Measurements from ENCODE around the gene FBXL14. TPM values are rescaled to one million over a fixed set of nuclear protein-coding genes. Genes with fewer than 3 reads are reported as not detected.

Gene FBXL14
- total RNA-seq, 1 donor from 2014 or later: 33.7 TPM

- no peak for TF ChIP-seq CTCF (conservative IDR thresholded peaks at IDR 0.05)
- Mint-ChIP-seq H3K4me1 (peaks cover 46% of the 10 kb centered on the region), H3K36me3 (ENCODE audit: low read depth) (peaks cover 6% of the 10 kb centered on the region), H3K9me3 (no peaks in the 10 kb centered on the region), H3K27ac (ENCODE audit: unreplicated experiment) (peak overlapping the region; percentile 64), H3K4me3 (peak overlapping the region; percentile 87), H3K27me3 (ENCODE audit: low read depth) (peaks cover 6% of the 10 kb centered on the region)
- no peak for DNase-seq (ENCODE audit: low read depth, low spot score)
Observed at GRCh38 chr12:1595690-1596347, 1.4 kb upstream of the FBXL14 start.

DNA sequence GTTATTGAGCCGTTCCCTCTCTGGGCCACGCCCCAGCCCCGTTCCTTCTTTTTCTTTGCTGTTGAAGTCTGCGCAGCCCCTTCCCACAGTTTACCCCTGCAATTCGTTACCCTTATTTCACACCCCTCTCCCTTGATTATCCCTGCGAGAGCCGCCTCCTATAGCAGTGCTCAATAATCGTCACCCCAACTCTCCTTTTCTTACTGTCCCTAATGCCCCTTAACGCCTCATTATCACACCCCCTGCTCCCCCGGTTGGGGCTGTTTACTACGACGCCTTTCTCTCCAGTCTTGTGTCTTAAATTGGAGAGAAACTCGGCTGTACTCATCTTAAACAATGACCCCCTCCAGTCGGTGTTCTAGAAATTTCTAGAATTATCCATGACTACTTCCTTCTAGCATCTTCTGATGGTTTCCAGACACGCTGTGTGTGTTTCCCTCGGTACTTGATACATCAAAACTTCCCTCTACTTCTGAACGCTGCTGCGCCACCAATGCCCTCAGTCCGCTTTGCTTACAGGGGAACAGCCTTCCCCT lies 713 bp upstream of the FBXL14 start:
- H3K36me3 Mint-ChIP-seq (ENCODE audit: low read depth): peaks cover 6% of the 10 kb centered on the region
- no peak for TF ChIP-seq CTCF (conservative IDR thresholded peaks at IDR 0.05)
- H3K27me3 Mint-ChIP-seq (ENCODE audit: low read depth): peaks cover 6% of the 10 kb centered on the region
- H3K9me3 Mint-ChIP-seq: no peaks in the 10 kb centered on the region
- H3K4me1 Mint-ChIP-seq: peaks cover 53% of the 10 kb centered on the region
- H3K4me3 Mint-ChIP-seq: peak overlapping the region; percentile 87
- peak overlapping the region; percentile 64 for H3K27ac Mint-ChIP-seq (ENCODE audit: unreplicated experiment)
- no peak for DNase-seq (ENCODE audit: low read depth, low spot score)

GRCh38 chr12:1594006-1594260 lies 448 bp downstream of the FBXL14 start:
- peaks cover 6% of the 10 kb centered on the region for H3K36me3 Mint-ChIP-seq (ENCODE audit: low read depth)
- H3K4me1 Mint-ChIP-seq: peaks cover 62% of the 10 kb centered on the region
- TF ChIP-seq CTCF (conservative IDR thresholded peaks at IDR 0.05): no peak
- no peaks in the 10 kb centered on the region for H3K9me3 Mint-ChIP-seq
- DNase-seq (ENCODE audit: low read depth, low spot score): no peak
- peaks cover 6% of the 10 kb centered on the region for H3K27me3 Mint-ChIP-seq (ENCODE audit: low read depth)
- H3K27ac Mint-ChIP-seq (ENCODE audit: unreplicated experiment): no peak overlapping the region
- no peak overlapping the region for H3K4me3 Mint-ChIP-seq

DNA sequence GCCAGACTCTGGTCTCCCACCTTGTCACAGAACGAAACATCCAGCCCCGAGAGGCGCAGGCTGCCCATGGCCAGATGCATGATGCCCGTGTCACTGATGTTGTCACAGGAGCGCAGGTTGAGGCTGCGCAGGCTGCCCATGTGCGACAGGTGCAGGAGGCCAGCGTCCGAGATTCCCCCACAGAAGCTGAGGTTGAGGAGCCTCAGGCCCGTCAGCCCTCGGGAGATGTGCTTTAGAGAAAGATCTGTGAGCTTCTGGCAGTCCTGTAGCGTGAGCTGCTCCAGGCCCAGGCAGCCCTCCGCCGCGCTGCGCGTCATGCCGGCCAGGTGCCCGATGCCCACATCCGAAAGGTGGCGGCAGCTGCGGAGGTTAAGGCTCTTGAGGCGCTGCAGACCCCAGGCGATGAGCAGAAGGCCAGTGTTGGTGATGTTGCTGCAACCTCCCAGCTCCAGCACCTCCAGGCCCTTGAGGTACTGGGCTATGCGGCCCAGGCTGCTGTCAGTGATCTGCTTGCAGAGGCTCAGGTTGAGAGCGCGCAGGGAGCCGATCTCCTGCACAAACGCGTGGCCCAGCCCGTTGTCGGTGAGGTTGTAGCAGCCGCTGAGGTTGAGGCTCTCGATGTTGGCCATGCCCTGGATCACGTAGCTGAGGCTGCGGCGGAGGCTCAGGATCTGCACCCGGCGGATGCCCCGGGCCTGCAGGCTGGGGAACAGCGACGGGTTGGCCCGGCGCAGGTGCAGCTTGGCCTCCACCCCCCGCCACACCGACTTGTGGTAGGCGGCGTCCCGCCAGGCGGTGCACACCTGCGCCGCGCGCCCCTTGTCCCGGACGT lies 991 bp downstream of the FBXL14 start:
- peaks cover 6% of the 10 kb centered on the region for H3K27me3 Mint-ChIP-seq (ENCODE audit: low read depth)
- no peak for TF ChIP-seq CTCF (conservative IDR thresholded peaks at IDR 0.05)
- peak overlapping the region; percentile 76 for H3K27ac Mint-ChIP-seq (ENCODE audit: unreplicated experiment)
- no peak for DNase-seq (ENCODE audit: low read depth, low spot score)
- peak overlapping the region; percentile 90 for H3K4me3 Mint-ChIP-seq
- peaks cover 6% of the 10 kb centered on the region for H3K36me3 Mint-ChIP-seq (ENCODE audit: low read depth)
- peaks cover 68% of the 10 kb centered on the region for H3K4me1 Mint-ChIP-seq
- no peaks in the 10 kb centered on the region for H3K9me3 Mint-ChIP-seq

DNA sequence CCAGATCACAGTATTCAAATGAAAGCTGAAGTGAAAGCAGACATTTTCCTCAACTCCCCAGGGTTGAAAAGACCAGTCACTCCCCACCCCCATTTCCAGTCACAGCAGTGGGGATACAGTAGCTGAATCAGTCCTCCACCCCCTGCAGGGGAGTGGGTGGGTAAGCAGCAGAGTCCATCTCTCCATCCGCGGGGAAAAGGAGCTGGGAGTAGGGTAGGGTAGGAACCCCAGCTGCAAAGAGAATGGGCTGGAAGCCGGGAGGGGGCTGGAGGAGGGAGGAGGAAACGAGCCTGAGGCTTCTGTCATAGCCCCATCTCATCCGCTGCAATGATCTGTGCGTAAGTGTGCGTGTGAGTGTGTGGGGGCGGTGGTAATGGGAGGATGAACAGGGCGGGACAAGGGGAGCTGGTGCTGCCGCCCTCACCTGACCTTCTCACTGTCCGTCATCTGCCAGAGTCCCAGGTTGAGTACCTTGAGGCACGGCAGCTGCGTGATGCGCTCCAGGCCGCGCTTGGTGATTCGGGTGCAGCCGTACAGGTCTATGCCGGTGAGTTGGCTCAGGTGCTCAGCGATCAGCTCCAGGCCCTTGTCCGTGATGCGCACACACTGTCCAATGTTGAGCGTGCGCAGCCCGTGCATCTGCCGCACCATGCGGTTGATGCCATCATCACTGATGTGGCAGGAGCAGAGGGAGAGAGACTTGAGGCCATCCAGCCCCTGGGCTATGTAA lies 1.8 kb downstream of the FBXL14 start:
- Mint-ChIP-seq H3K27me3 (ENCODE audit: low read depth) (peaks cover 6% of the 10 kb centered on the region), H3K27ac (ENCODE audit: unreplicated experiment) (peak overlapping the region; percentile 76), H3K4me3 (peak overlapping the region; percentile 90), H3K4me1 (peaks cover 75% of the 10 kb centered on the region), H3K36me3 (ENCODE audit: low read depth) (peaks cover 6% of the 10 kb centered on the region), H3K9me3 (no peaks in the 10 kb centered on the region)
- DNase-seq (ENCODE audit: low read depth, low spot score): peak; percentile 39
- peak; percentile 41 for TF ChIP-seq CTCF (conservative IDR thresholded peaks at IDR 0.05)
